AG04449 (cell line): Measurements from ENCODE around the gene RALGPS1.

Source experiments
- CTCF ChIA-PET: fragments of 350-600 bp; formaldehyde crosslinking; extraction: SDS; loops from one replicate; lab custom pipeline; 2021; ENCODE audit warnings: antibody characterized with exemption; lab: Yijun Ruan, JAX
- POLR2A ChIA-PET: fragments of 400-600, 350-600 bp; formaldehyde crosslinking; extraction: SDS; loops from one replicate; lab custom pipeline; 2020; ENCODE audit warnings: antibody characterized with exemption, inconsistent platforms; lab: Yijun Ruan, JAX
- DNase-seq: peaks from one replicate; pipeline ENCODE4 v3.0.0-alpha.2; 2010; ENCODE audit warnings: low read depth, low spot score
- H3K4me3 ChIP-seq: 2 replicates; pipeline ENCODE4 v1.5.1; 2011; ENCODE audit warnings: low read depth, mild to moderate bottlenecking, control low read depth, low read length
- TF ChIP-seq, protein P1 (sequence below): IDR thresholded peaks from one replicate; pipeline ENCODE4 v1.5.1; 2011; ENCODE audit warnings: mild to moderate bottlenecking, moderate library complexity, low read length, control low read depth, inconsistent platforms; ENCODE audit not compliant: insufficient read depth; ENCODE audit errors: missing control alignments

The RALGPS1 gene

DNA sequence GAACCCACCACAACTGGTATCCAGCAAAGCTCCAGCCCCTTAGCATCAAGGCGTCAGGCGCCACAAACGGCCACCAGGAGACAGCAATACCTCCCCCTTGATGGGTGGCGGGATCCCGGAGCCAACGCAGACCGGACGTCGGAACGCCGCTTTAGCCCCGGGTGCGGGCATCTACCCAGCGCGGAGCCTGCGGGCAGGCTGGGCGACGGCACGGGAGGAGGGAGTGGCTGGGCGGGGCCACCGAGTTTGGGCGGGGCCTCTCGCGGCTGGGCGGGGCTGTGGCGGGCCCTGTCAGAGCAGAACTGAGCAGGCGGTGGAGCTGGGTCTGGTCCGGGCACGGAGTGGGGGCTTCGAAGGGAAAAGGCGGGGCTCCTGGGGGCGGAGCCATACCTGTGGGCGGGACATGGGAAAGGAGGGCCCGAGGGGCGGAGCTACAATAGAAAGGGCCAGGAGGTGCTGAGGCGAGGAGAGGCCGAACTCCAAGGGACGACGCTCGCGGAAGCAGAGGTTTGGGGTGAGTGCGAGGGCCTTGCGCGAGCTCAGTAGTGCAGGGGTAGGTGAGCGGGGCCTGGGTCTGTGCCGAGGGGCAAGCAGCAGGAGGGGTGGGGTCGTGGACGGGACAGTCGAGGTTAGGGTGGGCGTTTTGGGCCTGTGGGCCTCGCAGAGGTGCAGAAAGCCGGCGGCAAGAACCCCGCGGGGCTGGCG is 309.7 kb downstream of the RALGPS1 start:
- H3K4me3 ChIP-seq: peak overlapping the region; percentile 64
- CTCF ChIA-PET: interaction anchor here (1.4 to 2.7 kb wide), 4 partner anchors 9 to 24 kb away, joined by 4 to 17 read pairs (median 5); no protein-coding TSS in a partner anchor
- POLR2A ChIA-PET: interaction anchor here (0.6 to 1.2 kb wide), 3 partner anchors 12 to 226 kb away, joined by 3 to 4 read pairs (median 3); partner anchors contain the start of gene RPL12

DNA sequence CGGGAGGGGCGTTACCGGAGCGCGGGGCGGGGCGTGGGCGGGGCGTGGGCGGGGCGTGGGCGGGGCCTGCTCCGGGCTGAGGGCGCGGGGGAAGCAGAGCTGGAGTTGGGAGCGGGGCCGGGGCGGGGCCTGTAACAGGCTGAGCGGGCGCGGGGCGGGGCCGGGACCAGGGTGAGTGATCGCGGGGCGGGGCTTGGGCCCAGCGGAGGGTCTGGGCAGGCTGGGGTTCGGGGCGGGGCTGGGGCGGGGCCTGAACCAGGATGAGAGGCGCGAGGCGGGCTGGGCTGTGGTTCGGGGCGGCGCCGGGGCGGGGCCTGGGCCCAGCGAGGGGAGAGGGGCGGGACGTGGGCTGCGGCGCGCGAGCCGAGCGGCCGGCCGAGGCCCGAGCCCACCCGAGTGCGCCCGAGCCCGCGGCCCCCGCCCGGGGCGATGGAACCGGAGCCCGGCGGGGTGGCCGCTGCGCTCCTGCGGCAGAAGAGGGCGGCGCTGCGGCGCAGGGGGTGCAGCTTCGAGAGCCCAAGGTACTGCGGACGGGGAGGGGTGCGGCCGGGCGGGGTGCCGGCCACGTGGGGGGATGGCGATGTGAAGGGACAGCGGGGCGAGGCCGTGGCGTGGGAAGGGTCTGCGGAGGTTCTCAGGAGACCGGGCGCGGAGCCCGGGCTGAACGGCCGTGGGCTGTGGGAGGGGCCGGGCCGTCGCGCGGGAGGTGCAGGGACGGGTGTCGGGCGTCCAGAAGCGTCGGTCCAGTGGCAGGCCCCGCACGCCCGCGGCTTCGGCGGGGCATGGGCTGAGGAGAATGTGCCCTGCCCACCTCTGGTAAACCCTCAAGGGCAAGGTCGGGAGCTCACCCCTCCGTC is 310.5 kb downstream of the RALGPS1 start:
- ChIA-PET POLR2A (interaction anchor here (0.6 to 1.2 kb wide), 3 partner anchors 12 to 226 kb away, joined by 3 to 4 read pairs (median 3); partner anchors contain the start of gene RPL12), CTCF (interaction anchor here (1.0 to 2.7 kb wide), 8 partner anchors 10 to 443 kb away, joined by 3 to 17 read pairs (median 4); no protein-coding TSS in a partner anchor)
- TF ChIP-seq, protein P1, sequence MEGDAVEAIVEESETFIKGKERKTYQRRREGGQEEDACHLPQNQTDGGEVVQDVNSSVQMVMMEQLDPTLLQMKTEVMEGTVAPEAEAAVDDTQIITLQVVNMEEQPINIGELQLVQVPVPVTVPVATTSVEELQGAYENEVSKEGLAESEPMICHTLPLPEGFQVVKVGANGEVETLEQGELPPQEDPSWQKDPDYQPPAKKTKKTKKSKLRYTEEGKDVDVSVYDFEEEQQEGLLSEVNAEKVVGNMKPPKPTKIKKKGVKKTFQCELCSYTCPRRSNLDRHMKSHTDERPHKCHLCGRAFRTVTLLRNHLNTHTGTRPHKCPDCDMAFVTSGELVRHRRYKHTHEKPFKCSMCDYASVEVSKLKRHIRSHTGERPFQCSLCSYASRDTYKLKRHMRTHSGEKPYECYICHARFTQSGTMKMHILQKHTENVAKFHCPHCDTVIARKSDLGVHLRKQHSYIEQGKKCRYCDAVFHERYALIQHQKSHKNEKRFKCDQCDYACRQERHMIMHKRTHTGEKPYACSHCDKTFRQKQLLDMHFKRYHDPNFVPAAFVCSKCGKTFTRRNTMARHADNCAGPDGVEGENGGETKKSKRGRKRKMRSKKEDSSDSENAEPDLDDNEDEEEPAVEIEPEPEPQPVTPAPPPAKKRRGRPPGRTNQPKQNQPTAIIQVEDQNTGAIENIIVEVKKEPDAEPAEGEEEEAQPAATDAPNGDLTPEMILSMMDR: no peak
- no peak for DNase-seq
- H3K4me3 ChIP-seq: peak overlapping the region; percentile 64

More for the DNA sequence above, 309.7 kb downstream of the RALGPS1 start:
- DNase-seq: no peak
- TF ChIP-seq, protein P1: peak; percentile 11

DNA sequence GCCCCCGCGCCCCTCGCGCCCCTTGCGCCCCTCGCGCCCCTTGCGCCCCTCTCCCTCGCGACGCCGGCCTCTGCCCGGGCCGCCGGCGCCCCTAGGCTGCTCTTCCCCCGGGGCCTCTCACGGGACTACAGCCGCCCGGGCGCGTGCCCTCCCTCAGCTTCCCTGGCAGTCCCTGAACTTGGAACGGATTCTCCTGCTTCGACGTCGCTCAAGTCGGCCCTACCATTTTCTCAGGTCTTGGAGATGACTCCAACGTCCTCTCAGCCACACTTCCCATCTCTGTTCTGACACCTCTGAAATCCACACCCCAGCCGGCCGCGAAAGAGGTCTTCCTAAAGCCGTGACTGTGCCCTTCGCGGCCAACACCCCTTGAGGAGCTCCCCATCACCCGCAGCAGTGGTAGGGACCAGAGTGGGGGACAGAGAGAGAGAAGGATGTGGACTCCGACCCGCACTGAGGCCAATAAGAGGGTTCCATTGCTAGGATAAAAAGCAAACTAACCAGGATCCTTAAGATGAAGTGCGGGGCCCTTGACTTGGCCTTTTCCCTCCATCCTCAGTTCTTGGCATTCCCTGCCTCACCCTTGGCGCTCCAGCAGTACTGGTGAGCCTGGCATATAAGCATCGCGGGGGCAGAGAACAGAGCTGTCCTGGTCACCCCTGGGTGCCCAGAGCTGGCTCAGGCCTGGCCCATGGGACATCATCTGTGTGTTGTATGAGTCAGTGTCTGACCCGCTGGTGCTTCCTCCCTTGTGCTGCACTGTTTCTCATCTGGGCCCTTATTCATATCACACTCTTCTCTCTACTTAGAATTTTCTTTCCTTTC is 311.4 kb downstream of the RALGPS1 start:
- H3K4me3 ChIP-seq: no peak overlapping the region; the same call in 1 of the 2 replicates

DNA sequence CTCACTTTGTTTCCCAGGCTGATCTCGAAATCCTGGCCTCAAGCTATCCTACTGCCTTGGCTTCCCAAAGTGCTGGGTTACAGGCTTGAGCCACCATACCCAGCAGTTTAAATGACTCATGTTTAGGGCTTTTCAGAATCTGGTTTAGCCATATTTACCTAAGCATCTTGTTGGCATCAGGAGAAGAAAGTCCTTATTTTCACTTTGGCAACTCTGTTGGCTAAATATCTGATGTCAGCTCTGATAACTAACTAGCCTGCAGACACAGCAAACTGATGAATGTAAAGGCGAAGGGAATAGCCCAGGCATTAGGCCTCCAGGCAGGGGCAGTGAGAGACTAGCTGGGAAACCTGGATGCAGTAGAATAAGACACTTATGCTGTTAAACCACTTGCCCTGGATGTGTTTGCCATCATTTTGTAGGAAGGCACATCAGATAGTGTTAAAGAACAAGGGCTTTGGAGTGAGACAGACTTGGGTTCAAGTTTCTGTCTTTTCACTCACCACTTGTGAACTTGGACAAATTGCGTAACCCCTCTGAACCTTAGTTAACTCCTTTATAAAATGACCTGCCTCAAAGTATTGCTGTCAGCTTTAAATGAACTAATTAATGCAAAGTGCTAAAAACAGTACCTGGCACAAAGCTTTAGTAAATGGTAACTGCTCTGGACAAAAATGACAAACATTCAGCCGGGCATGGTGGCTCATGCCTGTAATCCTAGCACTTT is 315.3 kb downstream of the RALGPS1 start:
- no peak overlapping the region for H3K4me3 ChIP-seq
- TF ChIP-seq, protein P1: no peak
- ChIA-PET CTCF (no interaction called here), POLR2A (no interaction called here)
- DNase-seq: no peak

More for the DNA sequence above, 311.4 kb downstream of the RALGPS1 start:
- TF ChIP-seq, protein P1: no peak
- CTCF ChIA-PET: interaction anchor here (1.0 to 2.7 kb wide), 10 partner anchors 11 to 444 kb away, joined by 3 to 17 read pairs (median 3); no protein-coding TSS in a partner anchor
- no peak for DNase-seq
- POLR2A ChIA-PET: interaction anchor here (1.2 kb wide), 1 partner anchor 169 kb away, joined by 4 read pairs; no protein-coding TSS in a partner anchor

DNA sequence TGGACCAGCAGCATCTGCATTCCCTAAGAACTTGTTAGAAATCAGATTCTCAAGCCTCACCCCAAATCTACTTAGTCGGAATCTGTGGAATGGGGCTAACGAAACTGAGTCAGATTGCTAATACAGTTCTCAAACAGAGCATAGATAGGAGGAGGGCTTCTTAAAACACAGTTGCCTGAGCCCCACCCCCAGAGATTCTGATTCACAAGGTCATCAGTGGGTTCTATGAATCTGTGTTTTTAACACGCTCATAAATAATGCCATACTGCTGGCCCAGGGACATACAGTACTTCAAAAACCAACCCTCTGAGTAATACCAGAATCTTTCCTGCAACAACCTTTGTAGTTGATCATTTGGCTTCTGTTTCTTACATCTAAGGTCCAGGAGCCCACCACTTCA is 317.1 kb downstream of the RALGPS1 start:
- TF ChIP-seq, protein P1: no peak
- DNase-seq: no peak
- ChIA-PET POLR2A (interaction anchor here (0.7 to 0.8 kb wide), 2 partner anchors 13 to 35 kb away, joined by 3 read pairs; no protein-coding TSS in a partner anchor), CTCF (no interaction called here)
- no peak overlapping the region for H3K4me3 ChIP-seq
